WTC11 (cell line): ENCODE results near the gene ST6GALNAC3. TPM values are rescaled to one million over a fixed set of nuclear protein-coding genes. Genes with fewer than 3 reads are reported as not detected.

ENCODE experiments used
- ATAC-seq: fragments of 200-7000 bp; cut with Tn5 transposase; 2 replicates; pipeline ENCODE4 v1.10.0; 2021; ENCODE audit warnings: mild to moderate bottlenecking, moderate library complexity
- CTCF ChIA-PET: fragments of 300-600 bp; sonication (Branson Sonifier 250); formaldehyde crosslinking; loops from one replicate; lab custom pipeline; 2021; ENCODE audit warnings: antibody characterized with exemption; lab: Charles Lee
- POLR2A ChIA-PET: fragments of 350-600 bp; sonication (Branson Sonifier 250); formaldehyde crosslinking; loops from one replicate; lab custom pipeline; 2021; ENCODE audit warnings: antibody characterized with exemption; lab: Charles Lee
- DNase-seq: peaks from one replicate; pipeline ENCODE4 v3.0.0; 2021; ENCODE audit warnings: low spot score
- H3K27ac Mint-ChIP-seq: 2 replicates; pipeline ENCODE4 v1.8.0; 2021; ENCODE audit warnings: mixed read lengths
- H3K27me3 Mint-ChIP-seq: 2 replicates; pipeline ENCODE4 v1.8.0; 2021; ENCODE audit warnings: low read depth, mild to moderate bottlenecking, moderate library complexity, mixed read lengths
- H3K36me3 Mint-ChIP-seq: 2 replicates; pipeline ENCODE4 v1.8.0; 2021; ENCODE audit warnings: mixed read lengths
- H3K4me1 Mint-ChIP-seq: 2 replicates; pipeline ENCODE4 v1.8.0; 2022; ENCODE audit warnings: mixed read lengths
- H3K4me3 Mint-ChIP-seq: 2 replicates; pipeline ENCODE4 v1.8.0; 2021; ENCODE audit warnings: mild to moderate bottlenecking, moderate library complexity, mixed read lengths
- H3K9me3 Mint-ChIP-seq: 2 replicates; pipeline ENCODE4 v1.8.0; 2021; ENCODE audit warnings: mixed read lengths
- ATF3 ChIP-seq: sonication (generic); formaldehyde crosslinking; conservative IDR thresholded peaks from 2 replicates; pipeline ENCODE4 v1.8.1; 2022; ENCODE audit warnings: mild to moderate bottlenecking, missing genetic modification reagents
- CBFB ChIP-seq: sonication (generic); formaldehyde crosslinking; IDR thresholded peaks from 2 replicates; pipeline ENCODE4 v1.8.1; 2022; ENCODE audit warnings: mild to moderate bottlenecking, low read depth, missing genetic modification reagents
- CREB1 ChIP-seq: sonication (generic); formaldehyde crosslinking; IDR thresholded peaks from 2 replicates; pipeline ENCODE4 v1.8.0; 2023; ENCODE audit warnings: mild to moderate bottlenecking, missing genetic modification reagents
- E2F5 ChIP-seq: sonication (generic); formaldehyde crosslinking; IDR thresholded peaks from 2 replicates; pipeline ENCODE4 v1.8.1; 2022; ENCODE audit warnings: mild to moderate bottlenecking, moderate library complexity, missing genetic modification reagents
- EMX1 ChIP-seq: fragments of 250-450 bp; sonication (Bioruptor Pico); IDR thresholded peaks from 2 replicates; pipeline ENCODE4 v1.8.0; 2021; ENCODE audit warnings: mild to moderate bottlenecking
- ESRRA ChIP-seq: sonication (generic); formaldehyde crosslinking; IDR thresholded peaks from 2 replicates; pipeline ENCODE4 v1.8.1; 2022; ENCODE audit warnings: mild to moderate bottlenecking, missing genetic modification reagents, borderline replicate concordance
- FOXJ3 ChIP-seq: sonication (generic); formaldehyde crosslinking; IDR thresholded peaks from 2 replicates; pipeline ENCODE4 v1.9.0; 2021; ENCODE audit warnings: missing genetic modification reagents, mild to moderate bottlenecking, borderline replicate concordance
- GRHL2 ChIP-seq: fragments of 250-450 bp; sonication (Bioruptor Pico); IDR thresholded peaks from 2 replicates; pipeline ENCODE4 v1.8.0; 2022; ENCODE audit warnings: mild to moderate bottlenecking, moderate library complexity; ENCODE audit not compliant: insufficient replicate concordance, severe bottlenecking
- GTF2I ChIP-seq: fragments of 250-450 bp; sonication (Bioruptor Pico); conservative IDR thresholded peaks from 2 replicates; pipeline ENCODE4 v1.4.0; 2021; ENCODE audit warnings: mild to moderate bottlenecking
- IRF2 ChIP-seq: sonication (generic); formaldehyde crosslinking; IDR thresholded peaks from 2 replicates; pipeline ENCODE4 v1.8.0; 2022; ENCODE audit warnings: low read depth, missing genetic modification reagents, borderline replicate concordance
- JAZF1 ChIP-seq: fragments of 250-450 bp; sonication (Bioruptor Pico); IDR thresholded peaks from 2 replicates; pipeline ENCODE4 v1.9.0; 2021; ENCODE audit warnings: moderate library complexity, mild to moderate bottlenecking, inconsistent platforms
- JUN ChIP-seq: sonication (generic); formaldehyde crosslinking; IDR thresholded peaks from 2 replicates; pipeline ENCODE4 v1.8.0; 2023; ENCODE audit warnings: mild to moderate bottlenecking, missing genetic modification reagents
- NFATC4 ChIP-seq: fragments of 250-450 bp; sonication (Bioruptor Pico); IDR thresholded peaks from 2 replicates; pipeline ENCODE4 v1.9.0; 2021; ENCODE audit warnings: mild to moderate bottlenecking
- NFE2L1 ChIP-seq: sonication (generic); formaldehyde crosslinking; IDR thresholded peaks from 2 replicates; pipeline ENCODE4 v1.8.1; 2023; ENCODE audit warnings: missing genetic modification reagents
- NR3C1 ChIP-seq: sonication (generic); formaldehyde crosslinking; conservative IDR thresholded peaks from 2 replicates; pipeline ENCODE4 v1.8.1; 2023; ENCODE audit warnings: low read depth, mild to moderate bottlenecking, missing genetic modification reagents
- SMAD3 ChIP-seq: sonication (generic); formaldehyde crosslinking; IDR thresholded peaks from 2 replicates; pipeline ENCODE4 v1.8.0; 2022; ENCODE audit warnings: missing genetic modification reagents, mild to moderate bottlenecking, borderline replicate concordance
- SMAD4 ChIP-seq: sonication (generic); formaldehyde crosslinking; IDR thresholded peaks from 2 replicates; pipeline ENCODE4 v1.8.0; 2022; ENCODE audit warnings: mild to moderate bottlenecking, missing genetic modification reagents
- TEAD1 ChIP-seq: sonication (generic); formaldehyde crosslinking; IDR thresholded peaks from 2 replicates; pipeline ENCODE4 v1.8.0; 2022; ENCODE audit warnings: mild to moderate bottlenecking, missing genetic modification reagents
- TP53 ChIP-seq: sonication (generic); formaldehyde crosslinking; IDR thresholded peaks from 2 replicates; pipeline ENCODE4 v1.8.1; 2023; ENCODE audit warnings: mild to moderate bottlenecking, missing genetic modification reagents
- ZNF219 ChIP-seq: sonication (generic); formaldehyde crosslinking; IDR thresholded peaks from 2 replicates; pipeline ENCODE4 v1.8.0; 2023; ENCODE audit warnings: missing genetic modification reagents, mild to moderate bottlenecking, borderline replicate concordance
- ZNF263 ChIP-seq: sonication (generic); formaldehyde crosslinking; IDR thresholded peaks from 2 replicates; pipeline ENCODE4 v1.8.1; 2022; ENCODE audit warnings: low read depth, mild to moderate bottlenecking, moderate library complexity, missing genetic modification reagents
- ZNF671 ChIP-seq: fragments of 250-450 bp; sonication (Bioruptor Pico); IDR thresholded peaks from 2 replicates; pipeline ENCODE4 v1.8.0; 2021; ENCODE audit warnings: mild to moderate bottlenecking
- total RNA-seq: library from RNA; stranded (reverse); gene quantifications from 3 replicates; pipeline ENCODE4 v1.2.3, GENCODE V29; 2021
- TF ChIP-seq, protein P1 (sequence below): sonication (generic); formaldehyde crosslinking; IDR thresholded peaks from 2 replicates; pipeline ENCODE4 v1.8.0; 2022; ENCODE audit warnings: mild to moderate bottlenecking, missing genetic modification reagents
- TF ChIP-seq, protein P2 (sequence below): sonication (generic); formaldehyde crosslinking; IDR thresholded peaks from 2 replicates; pipeline ENCODE4 v1.8.1; 2022; ENCODE audit warnings: low read depth, missing genetic modification reagents, borderline replicate concordance
- TF ChIP-seq, protein P3 (sequence below): sonication (generic); formaldehyde crosslinking; IDR thresholded peaks from 2 replicates; pipeline ENCODE4 v1.8.0; 2022; ENCODE audit warnings: mild to moderate bottlenecking, missing genetic modification reagents
- TF ChIP-seq, protein P4 (sequence below): fragments of 250-450 bp; sonication (Bioruptor Pico); conservative IDR thresholded peaks from 2 replicates; pipeline ENCODE4 v1.9.0; 2021; ENCODE audit warnings: mild to moderate bottlenecking

ST6GALNAC3 gene
- total RNA-seq, 1 experiment from 2014 or later = 11.9 TPM

DNA sequence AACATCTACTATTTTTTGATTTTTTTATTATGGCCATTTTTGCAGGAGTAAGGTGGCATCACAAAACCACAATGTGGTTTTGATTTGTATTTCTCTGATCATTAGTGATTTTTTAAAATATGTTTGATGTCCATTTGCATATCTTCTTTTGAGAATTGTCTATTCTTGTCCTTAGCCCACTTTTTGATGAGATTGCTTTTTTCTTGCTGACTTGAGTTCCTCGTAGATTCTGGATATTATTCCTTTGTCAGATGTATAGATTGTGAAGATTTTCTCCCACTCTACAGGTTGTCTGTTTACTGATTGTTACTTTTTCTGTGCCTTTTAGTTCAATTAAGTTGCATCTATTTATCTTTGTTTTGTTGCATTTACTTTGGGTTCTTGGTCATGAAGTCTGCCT lies 375.7 kb downstream of the ST6GALNAC3 start:
- POLR2A ChIA-PET = no interaction called here
- Mint-ChIP-seq H3K27ac (no peak overlapping the region), H3K9me3 (peaks cover 74% of the 10 kb centered on the region), H3K4me1 (no peaks in the 10 kb centered on the region), H3K36me3 (peaks cover 47% of the 10 kb centered on the region), H3K4me3 (no peak overlapping the region), H3K27me3 (no peaks in the 10 kb centered on the region)
- CTCF ChIA-PET = no interaction called here
- ATAC-seq (no peak), DNase-seq (no peak)
- TF ChIP-seq, protein P1, sequence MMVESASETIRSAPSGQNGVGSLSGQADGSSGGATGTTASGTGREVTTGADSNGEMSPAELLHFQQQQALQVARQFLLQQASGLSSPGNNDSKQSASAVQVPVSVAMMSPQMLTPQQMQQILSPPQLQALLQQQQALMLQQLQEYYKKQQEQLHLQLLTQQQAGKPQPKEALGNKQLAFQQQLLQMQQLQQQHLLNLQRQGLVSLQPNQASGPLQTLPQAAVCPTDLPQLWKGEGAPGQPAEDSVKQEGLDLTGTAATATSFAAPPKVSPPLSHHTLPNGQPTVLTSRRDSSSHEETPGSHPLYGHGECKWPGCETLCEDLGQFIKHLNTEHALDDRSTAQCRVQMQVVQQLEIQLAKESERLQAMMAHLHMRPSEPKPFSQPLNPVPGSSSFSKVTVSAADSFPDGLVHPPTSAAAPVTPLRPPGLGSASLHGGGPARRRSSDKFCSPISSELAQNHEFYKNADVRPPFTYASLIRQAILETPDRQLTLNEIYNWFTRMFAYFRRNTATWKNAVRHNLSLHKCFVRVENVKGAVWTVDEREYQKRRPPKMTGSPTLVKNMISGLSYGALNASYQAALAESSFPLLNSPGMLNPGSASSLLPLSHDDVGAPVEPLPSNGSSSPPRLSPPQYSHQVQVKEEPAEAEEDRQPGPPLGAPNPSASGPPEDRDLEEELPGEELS (CRISPR knock-in tag) = no peak
- TF ChIP-seq E2F5 (CRISPR knock-in tag) = no peak
- no peak for TF ChIP-seq JAZF1
- no peak for TF ChIP-seq FOXJ3 (CRISPR knock-in tag)
- TF ChIP-seq, protein P2, sequence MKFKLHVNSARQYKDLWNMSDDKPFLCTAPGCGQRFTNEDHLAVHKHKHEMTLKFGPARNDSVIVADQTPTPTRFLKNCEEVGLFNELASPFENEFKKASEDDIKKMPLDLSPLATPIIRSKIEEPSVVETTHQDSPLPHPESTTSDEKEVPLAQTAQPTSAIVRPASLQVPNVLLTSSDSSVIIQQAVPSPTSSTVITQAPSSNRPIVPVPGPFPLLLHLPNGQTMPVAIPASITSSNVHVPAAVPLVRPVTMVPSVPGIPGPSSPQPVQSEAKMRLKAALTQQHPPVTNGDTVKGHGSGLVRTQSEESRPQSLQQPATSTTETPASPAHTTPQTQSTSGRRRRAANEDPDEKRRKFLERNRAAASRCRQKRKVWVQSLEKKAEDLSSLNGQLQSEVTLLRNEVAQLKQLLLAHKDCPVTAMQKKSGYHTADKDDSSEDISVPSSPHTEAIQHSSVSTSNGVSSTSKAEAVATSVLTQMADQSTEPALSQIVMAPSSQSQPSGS (CRISPR knock-in tag) = no peak
- TF ChIP-seq TEAD1 (CRISPR knock-in tag) = no peak
- no peak for TF ChIP-seq CREB1 (CRISPR knock-in tag)
- TF ChIP-seq, protein P3, sequence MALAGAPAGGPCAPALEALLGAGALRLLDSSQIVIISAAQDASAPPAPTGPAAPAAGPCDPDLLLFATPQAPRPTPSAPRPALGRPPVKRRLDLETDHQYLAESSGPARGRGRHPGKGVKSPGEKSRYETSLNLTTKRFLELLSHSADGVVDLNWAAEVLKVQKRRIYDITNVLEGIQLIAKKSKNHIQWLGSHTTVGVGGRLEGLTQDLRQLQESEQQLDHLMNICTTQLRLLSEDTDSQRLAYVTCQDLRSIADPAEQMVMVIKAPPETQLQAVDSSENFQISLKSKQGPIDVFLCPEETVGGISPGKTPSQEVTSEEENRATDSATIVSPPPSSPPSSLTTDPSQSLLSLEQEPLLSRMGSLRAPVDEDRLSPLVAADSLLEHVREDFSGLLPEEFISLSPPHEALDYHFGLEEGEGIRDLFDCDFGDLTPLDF (CRISPR knock-in tag) = no peak

GRCh38 chr1:76463278-76463677 lies 388.7 kb downstream of the ST6GALNAC3 start:
- H3K9me3 Mint-ChIP-seq = peaks cover 9% of the 10 kb centered on the region
- TF ChIP-seq SMAD3 (CRISPR knock-in tag) (no peak), ESRRA (CRISPR knock-in tag) (no peak), ZNF671 (CRISPR knock-in tag) (no peak), ATF3 (no peak), ZNF263 (CRISPR knock-in tag) (no peak), NFATC4 (CRISPR knock-in tag) (no peak), TP53 (CRISPR knock-in tag) (no peak), JUN (no peak), GTF2I (CRISPR knock-in tag) (no peak), IRF2 (CRISPR knock-in tag) (no peak)
- no peak overlapping the region for H3K27ac Mint-ChIP-seq
- ATAC-seq = no peak
- CTCF ChIA-PET = no interaction called here
- DNase-seq = no peak
- H3K4me1 Mint-ChIP-seq = peaks cover 10% of the 10 kb centered on the region
- H3K27me3 Mint-ChIP-seq = no peaks in the 10 kb centered on the region
- H3K36me3 Mint-ChIP-seq = 0 out of 2 replicates have a peak, but pooled peaks cover 3% of the 10 kb centered on the region
- POLR2A ChIA-PET = no interaction called here
- no peak overlapping the region for H3K4me3 Mint-ChIP-seq

DNA sequence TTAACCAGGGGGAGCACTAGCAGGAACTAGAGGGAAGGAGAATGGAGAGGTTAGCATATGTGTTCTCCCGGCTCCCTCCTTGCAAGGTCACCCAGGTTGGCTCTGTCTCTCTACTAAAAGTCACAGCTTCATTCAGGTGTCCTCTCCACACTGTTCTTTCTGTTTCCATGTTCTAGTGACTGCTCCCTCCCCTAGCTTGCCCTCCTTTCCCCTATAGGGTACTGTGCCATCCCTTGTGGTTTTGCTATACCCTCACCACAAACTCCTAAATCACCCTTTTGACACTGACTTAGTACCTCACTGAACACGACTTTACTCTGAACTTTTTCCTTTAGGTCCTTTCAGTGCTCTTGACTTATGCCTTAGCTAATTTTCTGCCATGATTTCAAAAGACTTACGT lies 389.3 kb downstream of the ST6GALNAC3 start:
- Mint-ChIP-seq H3K9me3 (peaks cover 9% of the 10 kb centered on the region), H3K27me3 (no peaks in the 10 kb centered on the region), H3K4me3 (no peak overlapping the region), H3K36me3 (0 out of 2 replicates have a peak, but pooled peaks cover 3% of the 10 kb centered on the region), H3K4me1 (peaks cover 10% of the 10 kb centered on the region), H3K27ac (no peak overlapping the region)
- ChIA-PET POLR2A (no interaction called here), CTCF (interaction anchor here (0.6 kb wide), 1 partner anchor 83 kb away, joined by 6 read pairs; no protein-coding TSS in a partner anchor)
- no peak for DNase-seq
- ATAC-seq = no peak
- TF ChIP-seq GRHL2 (CRISPR knock-in tag) (no peak), SMAD4 (CRISPR knock-in tag) (no peak), NFE2L1 (CRISPR knock-in tag) (no peak), EMX1 (CRISPR knock-in tag) (no peak), JAZF1 (no peak), ZNF219 (CRISPR knock-in tag) (no peak), CBFB (CRISPR knock-in tag) (no peak), NR3C1 (no peak)
- TF ChIP-seq, protein P4, sequence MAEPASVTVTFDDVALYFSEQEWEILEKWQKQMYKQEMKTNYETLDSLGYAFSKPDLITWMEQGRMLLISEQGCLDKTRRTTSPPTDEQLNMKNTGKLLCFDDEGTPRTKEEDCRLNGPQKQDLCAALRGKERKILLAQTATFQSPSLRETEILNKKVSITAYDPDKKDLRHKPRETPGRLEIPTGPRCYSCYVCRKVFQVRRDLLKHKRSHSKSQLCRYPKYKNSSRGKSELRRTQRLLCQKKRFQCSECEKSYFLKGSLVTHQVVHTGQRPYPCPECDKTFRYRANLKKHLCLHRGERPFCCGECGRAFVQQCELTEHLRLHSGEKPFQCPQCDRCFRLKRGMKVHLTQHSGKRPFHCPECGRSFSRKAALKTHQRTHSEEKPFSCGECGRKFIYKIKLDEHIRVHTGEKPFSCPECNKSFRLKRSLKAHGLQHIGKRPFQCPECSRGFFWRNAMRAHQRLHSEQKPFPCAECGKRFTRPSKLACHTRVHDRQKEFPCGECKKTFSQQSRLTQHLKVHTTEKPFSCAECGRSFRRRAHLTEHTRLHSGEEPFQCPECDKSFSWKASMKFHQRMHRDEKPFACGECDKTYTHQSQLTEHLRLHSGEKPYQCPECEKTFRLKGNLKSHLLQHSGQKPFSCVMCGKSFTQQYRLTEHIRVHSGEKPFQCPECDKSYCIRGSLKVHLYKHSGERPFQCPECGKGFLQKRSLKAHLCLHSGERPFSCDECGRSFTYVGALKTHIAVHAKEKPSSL (CRISPR knock-in tag) = no peak
